ENCODE measurements around the gene PAM.

Gene PAM

GRCh38 chr5:102856389-102856777, 101.3 kb downstream of the PAM start:
- Histone ChIP-seq H3K27me3 (ENCODE audit: low read depth) (no peaks in the 10 kb centered on the region), H3K36me3 (replicated peaks) (no peaks in the 10 kb centered on the region), H3K9me3 (no peaks in the 10 kb centered on the region), H3K4me1 (no peaks in the 10 kb centered on the region), H3K4me3 (no peak overlapping the region)
- no peak for DNase-seq (ENCODE audit: low spot score in 2 of 2)
- in situ Hi-C loops (cut with MboI; ENCODE audit: low sequenced_read_pairs), result no loop called here

- no peaks in the 10 kb centered on the region for H3K36me3 ChIP-seq (replicated peaks)
- in situ Hi-C loops (cut with MboI; ENCODE audit: low sequenced_read_pairs), result no loop called here
- no peaks in the 10 kb centered on the region for H3K27me3 ChIP-seq (ENCODE audit: low read depth)
- no peak overlapping the region for H3K4me3 ChIP-seq
- H3K4me1 ChIP-seq, result no peaks in the 10 kb centered on the region
- no peaks in the 10 kb centered on the region for H3K9me3 ChIP-seq
- DNase-seq (ENCODE audit: low spot score in 2 of 2), result no peak
Observed at GRCh38 chr5:102857076-102857818, 102.1 kb downstream of the PAM start.

- no peak overlapping the region for H3K4me3 ChIP-seq
- DNase-seq (ENCODE audit: low spot score in 2 of 2), result no peak
- H3K27me3 ChIP-seq (ENCODE audit: low read depth), result no peaks in the 10 kb centered on the region
- no peaks in the 10 kb centered on the region; the same call in 1 of the 2 replicates for H3K4me1 ChIP-seq
- no peaks in the 10 kb centered on the region for H3K36me3 ChIP-seq (replicated peaks)
- in situ Hi-C loops (cut with MboI; ENCODE audit: low sequenced_read_pairs), result no loop called here
- no peaks in the 10 kb centered on the region for H3K9me3 ChIP-seq
Observed at GRCh38 chr5:102858221-102858620, 103.1 kb downstream of the PAM start.

GRCh38 chr5:102858808-102859207, 103.7 kb downstream of the PAM start:
- Histone ChIP-seq H3K36me3 (replicated peaks) (no peaks in the 10 kb centered on the region), H3K27me3 (ENCODE audit: low read depth) (no peaks in the 10 kb centered on the region), H3K9me3 (no peaks in the 10 kb centered on the region), H3K4me1 (no peaks in the 10 kb centered on the region; the same call in 1 of the 2 replicates), H3K4me3 (no peak overlapping the region)
- no peak for DNase-seq (ENCODE audit: low spot score in 2 of 2)
- in situ Hi-C loops (cut with MboI; ENCODE audit: low sequenced_read_pairs), result no loop called here

GRCh38 chr5:102860035-102860434, 104.9 kb downstream of the PAM start:
- H3K4me1 ChIP-seq, result no peaks in the 10 kb centered on the region; the same call in none of the 2 replicates
- no peak for DNase-seq (ENCODE audit: low spot score in 2 of 2)
- in situ Hi-C loops (cut with MboI; ENCODE audit: low sequenced_read_pairs), result no loop called here
- H3K4me3 ChIP-seq, result no peak overlapping the region
- H3K27me3 ChIP-seq (ENCODE audit: low read depth), result no peaks in the 10 kb centered on the region
- H3K9me3 ChIP-seq, result no peaks in the 10 kb centered on the region
- no peaks in the 10 kb centered on the region for H3K36me3 ChIP-seq (replicated peaks)

GRCh38 chr5:102863058-102863457, 108.0 kb downstream of the PAM start:
- no peaks in the 10 kb centered on the region for H3K36me3 ChIP-seq (replicated peaks)
- H3K9me3 ChIP-seq, result no peaks in the 10 kb centered on the region
- no peak overlapping the region for H3K4me3 ChIP-seq
- H3K4me1 ChIP-seq, result peaks cover 8% of the 10 kb centered on the region
- DNase-seq (ENCODE audit: low spot score in 2 of 2), result no peak
- H3K27me3 ChIP-seq (ENCODE audit: low read depth), result no peaks in the 10 kb centered on the region
- in situ Hi-C loops (cut with MboI; ENCODE audit: low sequenced_read_pairs), result no loop called here

- no peaks in the 10 kb centered on the region for H3K9me3 ChIP-seq
- no peaks in the 10 kb centered on the region for H3K27me3 ChIP-seq (ENCODE audit: low read depth)
- in situ Hi-C loops (cut with MboI; ENCODE audit: low sequenced_read_pairs), result no loop called here
- H3K36me3 ChIP-seq (replicated peaks), result no peaks in the 10 kb centered on the region
- DNase-seq (ENCODE audit: low spot score in 2 of 2), result peak in 1 of 2 experiments; percentile 4
- peaks cover 8% of the 10 kb centered on the region for H3K4me1 ChIP-seq
- H3K4me3 ChIP-seq, result no peak overlapping the region
Observed at GRCh38 chr5:102863764-102864560, 108.9 kb downstream of the PAM start.

- no peaks in the 10 kb centered on the region for H3K36me3 ChIP-seq (replicated peaks)
- in situ Hi-C loops (cut with MboI; ENCODE audit: low sequenced_read_pairs), result no loop called here
- H3K4me3 ChIP-seq, result peak overlapping the region; percentile 41
- no peak for DNase-seq (ENCODE audit: low spot score in 2 of 2)
- H3K4me1 ChIP-seq, result peaks cover 8% of the 10 kb centered on the region
- no peaks in the 10 kb centered on the region for H3K9me3 ChIP-seq
- no peaks in the 10 kb centered on the region for H3K27me3 ChIP-seq (ENCODE audit: low read depth)
Observed at GRCh38 chr5:102865171-102865509, 110.0 kb downstream of the PAM start.

GRCh38 chr5:102865510-102866236, 110.6 kb downstream of the PAM start:
- peaks cover 8% of the 10 kb centered on the region for H3K4me1 ChIP-seq
- no peaks in the 10 kb centered on the region for H3K9me3 ChIP-seq
- DNase-seq (ENCODE audit: low spot score in 2 of 2), result peak; percentile 69 to 77
- no peaks in the 10 kb centered on the region for H3K36me3 ChIP-seq (replicated peaks)
- in situ Hi-C loops (cut with MboI; ENCODE audit: low sequenced_read_pairs), result no loop called here
- no peaks in the 10 kb centered on the region for H3K27me3 ChIP-seq (ENCODE audit: low read depth)
- peak overlapping the region; percentile 41 for H3K4me3 ChIP-seq

- H3K9me3 ChIP-seq, result no peaks in the 10 kb centered on the region
- H3K36me3 ChIP-seq (replicated peaks), result no peaks in the 10 kb centered on the region
- no peak for DNase-seq (ENCODE audit: low spot score in 2 of 2)
- peak overlapping the region; percentile 41 for H3K4me3 ChIP-seq
- H3K27me3 ChIP-seq (ENCODE audit: low read depth), result no peaks in the 10 kb centered on the region
- H3K4me1 ChIP-seq, result peaks cover 8% of the 10 kb centered on the region
- in situ Hi-C loops (cut with MboI; ENCODE audit: low sequenced_read_pairs), result no loop called here
Observed at GRCh38 chr5:102866237-102866600, 111.1 kb downstream of the PAM start.

- no peak for DNase-seq (ENCODE audit: low spot score in 2 of 2)
Observed at GRCh38 chr5:102867992-102868662, 113.0 kb downstream of the PAM start.

GRCh38 chr5:102869230-102869629, 114.1 kb downstream of the PAM start:
- Histone ChIP-seq H3K36me3 (replicated peaks) (no peaks in the 10 kb centered on the region), H3K9me3 (no peaks in the 10 kb centered on the region), H3K4me3 (no peak overlapping the region), H3K4me1 (peaks cover 8% of the 10 kb centered on the region), H3K27me3 (ENCODE audit: low read depth) (no peaks in the 10 kb centered on the region)
- in situ Hi-C loops (cut with MboI; ENCODE audit: low sequenced_read_pairs), result no loop called here
- DNase-seq (ENCODE audit: low spot score in 2 of 2), result no peak

More at GRCh38 chr5:102867992-102868662, 113.0 kb downstream of the PAM start:
- no peaks in the 10 kb centered on the region for H3K27me3 ChIP-seq (ENCODE audit: low read depth)
- H3K4me3 ChIP-seq, result no peak overlapping the region
- H3K9me3 ChIP-seq, result no peaks in the 10 kb centered on the region
- in situ Hi-C loops (cut with MboI; ENCODE audit: low sequenced_read_pairs), result no loop called here
- H3K36me3 ChIP-seq (replicated peaks), result no peaks in the 10 kb centered on the region
- peaks cover 8% of the 10 kb centered on the region for H3K4me1 ChIP-seq

- no peaks in the 10 kb centered on the region for H3K9me3 ChIP-seq
- peaks cover 8% of the 10 kb centered on the region for H3K4me1 ChIP-seq
- in situ Hi-C loops (cut with MboI; ENCODE audit: low sequenced_read_pairs), result no loop called here
- H3K27me3 ChIP-seq (ENCODE audit: low read depth), result no peaks in the 10 kb centered on the region
- DNase-seq (ENCODE audit: low spot score in 2 of 2), result no peak
- H3K4me3 ChIP-seq, result no peak overlapping the region
- no peaks in the 10 kb centered on the region for H3K36me3 ChIP-seq (replicated peaks)
Observed at GRCh38 chr5:102873379-102873932, 118.4 kb downstream of the PAM start.

Data from HAP-1 (cell line).